NK-92 (cell line): ENCODE measurements around the gene TENT4A.
"Not testable (repeated sequence)": the region's sequence is repeated elsewhere in the genome, so short reads cannot be mapped to it uniquely, and the experiment has no call there.

Source experiments
- DNase-seq: peaks from one replicate; lab custom pipeline; 2025; ENCODE audit not compliant: unreplicated experiment; lab: John Stamatoyannopoulos, UW

The TENT4A gene

DNA sequence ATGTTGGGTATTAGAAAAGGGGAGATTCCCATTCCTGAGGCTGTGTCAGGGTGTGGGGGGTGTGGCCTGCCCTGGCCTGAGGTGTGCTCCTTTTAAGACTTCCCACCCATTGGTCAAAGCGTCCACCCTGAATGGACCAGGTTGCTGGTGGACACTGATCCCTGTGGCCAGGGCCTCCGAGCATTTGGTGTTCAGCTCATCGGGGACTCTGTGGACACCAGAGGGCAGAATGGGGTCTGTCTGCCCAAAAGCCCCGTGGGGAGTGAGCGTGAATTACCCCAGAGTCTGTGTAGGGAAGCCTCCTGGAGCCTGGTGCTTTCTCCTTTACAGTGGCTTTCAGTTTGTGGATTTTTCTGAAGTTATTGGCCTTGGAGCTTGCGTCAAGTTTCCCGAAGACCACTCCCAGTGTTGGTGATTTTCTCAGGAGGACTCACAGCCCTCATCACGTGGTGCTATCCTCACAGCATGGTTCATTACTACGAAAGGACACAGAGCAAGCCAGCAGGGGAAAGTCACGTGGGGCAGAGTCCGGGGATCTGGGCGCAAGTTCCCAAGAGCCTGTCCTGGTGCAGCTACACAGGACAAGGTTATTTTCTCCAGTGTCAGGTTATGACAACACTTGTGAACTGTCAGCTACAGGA is 55.5 kb downstream of the TENT4A start:
- DNase-seq, result no peak

DNA sequence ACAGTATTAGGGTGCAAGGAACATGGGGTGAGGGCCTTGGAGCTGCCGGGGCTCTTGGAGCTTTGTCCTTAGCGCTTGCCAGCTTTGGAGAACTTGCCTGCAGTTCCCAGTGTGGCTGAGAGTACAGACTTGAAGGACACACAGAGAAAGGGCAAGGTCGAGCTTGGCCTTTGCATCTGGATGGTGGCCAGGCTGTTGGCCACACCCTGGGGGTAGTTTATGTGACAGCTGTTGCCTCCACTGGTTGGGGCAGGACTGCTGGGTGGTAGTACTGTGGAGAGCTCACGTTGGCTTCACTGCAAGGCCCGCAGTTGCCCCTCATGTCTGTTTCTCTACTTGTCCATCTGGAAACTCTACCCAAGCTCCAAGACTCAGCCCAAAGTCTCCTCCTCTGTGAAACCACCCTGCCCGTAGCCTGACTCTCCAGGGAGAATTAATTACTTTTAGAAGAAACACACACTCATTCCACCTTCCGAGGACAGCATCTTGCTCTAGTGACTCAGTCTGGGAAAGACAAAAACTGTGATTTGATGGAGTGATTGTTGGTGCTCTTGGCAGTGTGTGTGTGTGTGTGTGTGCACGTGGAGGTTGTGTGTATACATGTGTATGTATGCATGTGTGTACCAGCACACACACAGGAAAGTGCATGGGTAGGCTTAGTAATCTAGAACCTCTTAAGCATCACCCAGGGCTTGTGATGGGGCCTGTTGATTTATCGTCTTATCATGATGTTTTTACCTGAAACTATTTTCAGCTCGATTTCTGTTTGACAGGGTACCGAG is 57.8 kb downstream of the TENT4A start:
- no peak for DNase-seq

DNA sequence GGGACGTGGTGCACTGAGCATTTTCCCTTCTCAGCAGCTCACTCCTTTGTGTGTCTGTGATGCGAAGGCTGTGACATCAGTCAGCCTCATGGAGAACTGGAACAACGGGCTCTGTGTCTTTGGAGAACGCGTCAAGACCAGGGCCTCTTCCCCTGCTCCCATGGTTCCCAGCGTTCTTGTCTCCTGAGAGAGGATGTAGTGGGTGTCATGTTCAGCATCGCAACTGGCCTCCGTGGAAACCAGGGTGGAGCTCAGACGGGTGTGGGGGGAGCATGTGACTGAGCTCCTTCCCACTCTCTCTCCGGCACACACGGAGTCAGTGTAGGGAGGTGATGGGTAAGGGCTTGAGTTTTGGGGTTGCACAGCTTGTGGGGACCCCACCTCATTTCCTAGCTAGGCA is 59.7 kb downstream of the TENT4A start:
- DNase-seq, result no peak

DNA sequence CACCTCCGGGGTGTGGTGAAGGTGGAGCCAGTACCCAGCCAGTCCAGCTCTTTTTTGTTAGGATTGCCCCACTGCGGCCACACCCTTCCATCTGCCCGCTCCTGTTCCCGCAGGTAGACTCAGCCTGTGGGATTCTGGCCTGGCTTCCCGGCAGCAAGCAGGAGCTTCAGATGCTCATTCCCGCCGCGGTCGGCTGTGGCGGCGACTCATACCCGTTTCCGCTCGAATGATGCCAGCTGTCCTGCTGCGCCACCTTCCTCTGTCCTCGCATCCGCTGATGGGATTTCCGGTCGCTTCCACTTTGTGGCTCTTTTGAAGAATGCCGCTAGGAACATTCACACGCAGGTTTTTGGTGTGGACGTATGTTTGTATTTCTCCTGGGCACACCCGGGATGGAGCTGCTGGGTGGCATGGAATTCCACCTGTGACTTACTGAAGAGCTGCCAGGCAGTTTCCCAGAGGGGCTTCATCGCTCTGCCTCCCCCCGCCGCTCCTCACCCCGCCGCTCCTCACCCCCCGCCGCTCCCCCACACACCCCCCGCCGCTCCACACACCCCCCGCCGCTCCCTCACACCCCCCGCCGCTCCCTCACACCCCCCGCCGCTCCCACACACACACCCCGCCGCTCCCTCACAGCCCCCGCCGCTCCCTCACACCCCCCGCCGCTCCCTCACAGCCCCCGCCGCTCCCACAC is 60.3 kb downstream of the TENT4A start:
- DNase-seq, result no peak

DNA sequence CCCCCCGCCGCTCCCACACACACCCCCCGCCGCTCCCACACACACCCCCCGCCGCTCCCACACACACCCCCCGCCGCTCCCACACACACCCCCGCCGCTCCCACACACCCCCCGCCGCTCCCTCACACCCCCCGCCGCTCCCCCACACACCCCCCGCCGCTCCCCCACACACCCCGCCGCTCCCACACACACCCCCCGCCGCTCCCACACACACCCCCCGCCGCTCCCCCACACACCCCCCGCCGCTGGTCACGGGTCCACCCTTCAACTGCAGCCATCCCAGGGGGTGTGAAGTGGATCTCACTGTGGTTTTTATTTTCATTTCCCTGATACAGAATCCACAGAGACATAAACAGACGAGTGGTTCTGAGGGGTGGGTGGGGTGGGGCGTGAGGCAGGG is 61.0 kb downstream of the TENT4A start:
- DNase-seq, result not testable (repeated sequence)

DNA sequence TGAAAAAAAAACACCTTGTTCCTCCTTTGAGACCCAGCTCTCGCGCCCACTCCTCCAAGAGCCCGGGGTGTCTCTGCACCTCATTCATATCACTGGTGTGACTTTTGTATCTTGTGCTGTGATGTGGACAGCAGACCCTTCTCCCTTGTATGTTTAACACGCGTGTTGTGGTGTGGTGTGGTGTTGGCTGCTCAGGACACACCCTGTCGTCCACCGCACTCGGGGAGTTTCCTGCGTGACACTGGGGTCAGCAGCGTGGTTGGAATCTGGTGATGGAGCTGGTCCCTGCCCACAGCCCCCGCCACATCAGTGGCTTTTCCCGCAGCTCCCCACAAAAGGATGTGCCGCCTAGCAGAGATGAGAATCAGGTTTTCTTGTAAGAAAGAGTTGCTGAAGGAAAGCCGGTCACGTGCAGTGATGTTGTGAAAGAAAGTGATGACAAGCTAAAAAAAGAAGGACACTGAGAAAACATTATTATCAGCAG is 61.5 kb downstream of the TENT4A start:
- no peak for DNase-seq

DNA sequence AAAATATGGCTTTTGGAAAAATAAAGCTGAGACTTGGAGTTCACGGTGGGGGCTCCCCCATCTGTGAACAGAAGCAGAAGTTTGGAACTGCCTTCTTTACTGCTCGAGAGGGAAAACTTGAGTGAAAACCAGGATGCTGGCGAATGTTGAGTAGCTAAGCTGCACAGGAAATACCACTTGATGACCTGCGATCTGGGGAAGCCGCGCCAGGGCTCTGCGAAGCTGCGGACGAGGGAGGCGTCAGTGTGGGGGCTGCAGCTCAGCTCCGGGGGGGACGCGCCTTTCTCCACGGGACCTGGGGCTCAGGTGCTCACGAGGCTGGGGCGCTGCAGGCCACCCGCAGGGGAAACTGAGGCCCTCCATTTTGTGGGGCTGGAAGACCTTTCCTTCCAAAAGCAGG is 62.3 kb downstream of the TENT4A start:
- no peak for DNase-seq

DNA sequence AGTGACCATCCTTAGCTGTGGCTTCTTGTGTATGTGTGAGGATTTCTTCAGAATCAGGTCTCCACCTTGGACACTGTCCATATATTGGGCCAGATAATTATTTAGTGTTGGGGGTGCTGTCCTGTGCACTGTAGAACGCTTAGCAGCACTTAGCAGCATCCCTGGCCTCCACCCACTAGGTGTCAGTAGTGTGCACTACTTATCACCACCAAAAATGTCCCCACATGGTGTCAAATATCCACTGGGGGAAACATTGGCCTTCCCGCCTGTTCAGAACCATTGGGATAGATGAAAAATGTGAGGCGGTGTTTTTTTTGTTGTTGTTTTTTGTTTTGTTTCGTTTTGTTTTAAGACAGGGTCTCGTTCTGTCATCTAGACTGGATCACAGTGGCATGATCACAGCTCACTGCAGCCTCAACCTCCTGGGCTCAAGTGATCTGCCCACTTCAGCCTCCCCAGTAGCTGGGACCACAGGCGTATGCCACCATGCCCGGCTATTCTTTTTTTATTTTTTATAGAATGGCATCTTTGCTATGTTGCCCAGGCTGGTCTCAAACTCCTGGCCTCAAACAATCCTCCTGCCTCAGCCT is 67.7 kb downstream of the TENT4A start:
- no peak for DNase-seq

DNA sequence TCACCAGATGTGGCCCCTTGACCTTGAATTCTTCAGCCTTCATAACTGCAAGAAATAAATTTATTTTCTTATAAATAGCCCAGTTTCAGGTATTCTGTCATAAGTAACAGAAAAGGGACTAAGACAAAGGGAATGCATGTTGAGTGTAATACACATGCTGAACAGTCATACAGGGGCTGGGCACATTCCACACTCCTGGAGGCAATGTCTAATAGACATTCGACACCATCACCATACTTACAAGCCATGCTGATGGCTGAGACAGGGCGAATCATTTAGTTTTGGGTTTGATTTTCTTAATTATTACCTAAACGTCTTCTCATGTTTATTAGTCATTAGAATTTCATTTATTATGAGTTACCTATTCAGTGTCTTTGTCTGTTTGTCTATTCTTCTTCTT is 68.5 kb downstream of the TENT4A start:
- no peak for DNase-seq

DNA sequence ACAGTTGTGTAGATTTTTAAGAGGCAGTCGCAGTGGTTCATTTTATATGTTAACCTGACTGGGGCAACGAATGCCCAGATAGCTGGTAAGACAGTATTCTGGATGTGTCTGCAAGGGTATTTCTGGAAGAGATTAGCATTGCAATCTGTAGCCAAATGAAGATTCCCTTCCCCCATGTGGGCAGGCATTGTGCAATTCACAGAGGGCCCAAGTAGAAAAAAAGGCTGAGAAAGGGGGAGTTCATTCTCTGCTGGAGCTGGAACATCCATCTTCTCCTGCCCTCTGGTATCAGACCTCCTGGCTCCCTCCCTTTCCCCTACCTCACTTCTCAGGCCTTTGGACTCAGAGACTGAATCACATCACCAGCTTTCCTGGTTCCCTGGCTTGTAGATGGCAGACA is 70.6 kb downstream of the TENT4A start:
- no peak for DNase-seq

DNA sequence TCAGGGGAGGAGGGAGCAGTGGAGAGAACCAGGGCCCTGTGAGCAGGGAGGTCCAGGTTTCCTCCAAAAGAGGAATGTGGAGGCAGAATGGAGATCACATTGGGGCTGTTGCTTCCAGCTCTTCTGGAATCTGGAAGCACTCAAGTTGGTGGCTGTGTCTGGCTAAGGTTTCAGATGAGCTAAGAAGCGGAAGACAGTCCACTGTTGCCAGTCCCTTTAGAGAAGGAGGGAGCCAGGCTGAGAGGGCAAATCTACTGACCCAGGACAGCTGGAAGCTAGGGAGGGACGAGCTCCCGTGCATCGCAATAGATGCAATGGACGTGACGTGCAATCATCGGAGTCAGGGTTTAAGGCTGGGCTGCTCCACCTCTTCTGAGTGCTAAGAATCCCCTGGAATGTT is 71.2 kb downstream of the TENT4A start:
- no peak for DNase-seq

DNA sequence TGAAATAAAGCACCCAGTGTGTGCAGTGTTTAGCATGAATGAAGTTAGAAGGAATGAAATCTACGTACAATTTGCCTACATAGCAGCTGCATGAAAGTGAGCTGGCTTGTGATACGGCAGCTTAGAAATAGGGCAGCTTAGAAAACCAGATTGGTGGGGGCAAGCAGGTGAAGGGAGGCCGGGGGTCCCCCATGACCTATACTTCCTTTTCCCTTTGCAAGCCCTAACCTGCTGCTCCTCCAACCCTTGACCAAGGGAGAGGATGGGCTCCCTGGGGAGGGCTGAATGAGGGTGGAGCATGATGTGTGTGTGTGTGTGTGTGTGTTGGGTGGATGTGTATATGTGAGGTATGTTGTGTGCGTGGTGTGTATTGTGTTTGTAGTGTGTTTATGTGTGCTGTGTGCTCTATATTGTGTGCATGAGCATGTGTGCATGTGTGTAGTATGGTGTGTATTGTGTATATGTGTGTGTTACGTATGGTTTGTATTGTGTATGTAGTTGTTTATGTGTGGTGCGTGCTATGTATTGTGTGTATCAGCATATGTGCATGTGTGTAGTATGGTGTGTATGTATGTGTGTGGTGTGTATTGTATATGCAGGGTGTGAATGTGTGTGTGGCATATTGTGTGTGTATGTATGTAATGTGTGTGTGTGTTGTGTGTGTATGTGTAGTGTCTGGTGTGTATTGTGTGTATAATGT is 72.1 kb downstream of the TENT4A start:
- no peak for DNase-seq

DNA sequence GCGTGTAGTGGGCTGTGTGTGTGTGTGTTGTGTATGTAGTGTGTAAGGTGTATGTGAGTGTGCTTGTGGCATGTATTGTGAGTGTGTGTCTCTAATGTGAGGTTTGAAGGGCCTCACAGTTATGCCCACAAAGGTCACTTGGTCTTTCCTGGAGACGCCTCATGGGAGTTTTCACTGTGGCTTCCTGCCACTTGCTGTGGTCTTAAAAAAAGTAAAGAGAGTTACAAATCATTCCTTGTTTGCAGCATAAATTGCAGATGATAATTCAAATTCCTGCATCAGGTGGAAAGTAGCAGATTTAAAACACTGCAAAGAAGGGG is 72.6 kb downstream of the TENT4A start:
- DNase-seq, result no peak

DNA sequence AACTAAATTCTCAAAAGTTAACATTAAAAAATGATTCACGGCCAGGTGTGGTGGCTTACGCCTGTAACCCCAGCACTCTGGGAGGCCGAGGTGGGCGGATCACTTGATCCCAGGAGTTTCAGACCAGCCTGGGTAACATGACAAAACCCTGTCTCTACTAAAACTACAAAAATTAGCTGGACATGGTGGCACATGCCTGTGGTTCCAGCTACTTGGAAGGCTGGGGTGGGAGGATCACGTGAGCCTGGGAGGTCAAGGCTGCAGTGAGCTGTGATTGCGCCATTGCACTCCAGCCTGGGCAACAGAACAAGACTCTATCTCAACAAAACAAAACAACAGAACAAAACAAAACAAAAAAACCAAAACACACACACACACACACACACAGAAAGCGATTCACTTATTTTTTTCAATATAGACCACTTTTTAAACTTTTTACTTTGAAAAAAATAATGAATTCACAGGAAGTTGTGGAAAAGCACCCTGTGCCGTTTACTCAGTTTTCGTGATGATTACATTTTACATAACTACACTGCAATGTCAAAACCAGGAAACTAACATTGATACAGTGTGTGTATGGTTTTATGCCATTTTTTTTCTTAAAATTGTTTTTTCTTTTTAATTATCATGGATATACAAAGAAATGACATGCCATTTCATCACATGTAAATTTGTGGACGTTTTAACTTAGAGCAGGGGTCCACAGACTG is 73.7 kb downstream of the TENT4A start:
- DNase-seq, result no peak

DNA sequence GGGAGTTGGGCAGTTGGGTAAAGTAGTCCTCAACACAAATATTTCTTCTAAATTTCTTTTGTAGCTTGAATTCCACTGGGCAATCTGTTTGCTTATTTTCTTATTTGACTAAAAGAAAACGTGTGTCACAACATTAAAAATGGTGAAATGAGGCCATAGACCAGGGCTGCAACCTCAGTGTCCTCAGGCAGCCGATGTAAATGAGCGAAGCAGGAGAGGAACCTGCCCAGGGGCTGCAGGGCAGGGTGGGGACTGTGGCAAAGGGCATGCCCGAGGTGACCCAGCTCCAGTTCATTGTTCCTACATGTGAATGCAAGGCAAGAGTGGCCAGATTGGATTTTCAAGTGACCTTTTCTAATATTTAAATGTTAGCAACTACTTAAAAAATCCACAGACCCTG is 74.7 kb downstream of the TENT4A start:
- no peak for DNase-seq

DNA sequence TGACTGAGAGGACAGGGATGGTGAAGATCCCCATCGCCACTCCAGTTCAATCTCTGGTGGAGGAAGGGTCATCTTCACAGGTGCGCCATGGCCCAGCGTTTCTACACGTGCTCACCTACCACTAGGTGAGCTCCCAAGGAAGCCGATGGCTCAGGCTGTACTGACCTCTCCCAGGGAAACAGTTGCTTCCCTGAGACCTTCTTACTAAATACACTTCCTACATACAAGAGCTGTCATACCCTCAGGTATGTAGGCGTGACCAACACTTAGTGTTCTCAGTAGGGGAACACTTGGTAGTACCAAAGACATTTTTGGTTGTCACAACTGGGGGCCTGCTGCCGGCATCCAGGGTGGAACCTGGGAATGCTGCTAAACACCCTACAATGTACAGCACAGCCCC is 75.2 kb downstream of the TENT4A start:
- DNase-seq, result no peak

DNA sequence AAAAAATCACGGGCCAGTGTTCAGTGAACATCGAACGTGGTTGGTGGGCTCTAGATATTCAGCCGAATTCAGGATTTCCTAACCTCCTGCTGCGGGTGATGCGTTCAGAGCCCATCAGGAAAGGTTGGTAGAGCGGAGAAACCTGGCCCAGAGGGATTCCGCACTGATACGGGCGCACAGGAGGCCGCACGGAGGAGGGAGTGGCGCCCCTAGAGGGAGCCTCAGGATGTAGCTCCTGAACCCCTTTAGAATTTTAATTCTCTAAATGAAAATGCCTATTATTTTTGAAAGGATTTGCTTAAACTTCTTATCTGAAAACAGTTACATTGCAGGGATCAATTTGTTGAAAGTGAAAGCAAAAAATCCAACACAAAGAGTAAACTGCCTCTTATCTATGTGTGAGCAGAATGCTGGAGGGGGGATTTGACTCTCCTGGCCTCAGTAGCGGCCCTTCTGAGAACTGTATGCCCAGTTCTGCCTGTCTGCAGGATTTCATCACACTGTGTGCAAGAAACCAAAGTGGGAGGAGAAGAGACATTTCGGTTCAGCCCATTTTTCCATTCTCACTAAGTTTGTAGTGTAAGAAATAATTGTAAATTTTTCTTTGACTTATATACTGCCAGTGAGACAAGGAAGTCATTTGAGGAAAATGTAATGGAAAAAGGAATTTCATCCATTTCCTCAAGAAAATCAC is 75.9 kb downstream of the TENT4A start:
- DNase-seq, result no peak

DNA sequence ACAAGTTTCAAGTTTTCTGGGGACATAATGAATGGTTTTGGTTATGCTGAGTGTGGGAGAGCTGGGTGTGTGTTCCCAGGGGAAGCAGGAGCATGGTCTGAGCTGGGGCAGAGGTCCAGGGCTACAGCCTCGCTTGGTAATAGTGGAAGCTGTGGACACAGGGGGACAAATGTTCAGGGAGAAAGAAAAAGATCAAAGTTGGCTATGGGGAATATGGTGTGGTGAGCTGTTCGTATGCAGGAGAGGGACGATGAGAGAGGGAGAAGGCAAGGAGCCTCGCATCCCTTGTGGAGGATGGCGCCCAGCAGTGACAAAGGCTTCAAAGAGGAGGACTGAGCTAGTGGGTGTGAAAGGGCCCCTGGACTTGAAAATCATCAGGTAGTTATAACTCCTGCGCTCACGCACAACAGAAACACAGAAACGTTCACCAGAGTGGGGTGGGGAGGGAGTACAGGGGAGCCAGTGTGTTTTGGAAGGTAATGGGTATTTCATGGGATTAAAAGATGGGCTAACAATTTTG is 77.2 kb downstream of the TENT4A start:
- DNase-seq, result no peak

DNA sequence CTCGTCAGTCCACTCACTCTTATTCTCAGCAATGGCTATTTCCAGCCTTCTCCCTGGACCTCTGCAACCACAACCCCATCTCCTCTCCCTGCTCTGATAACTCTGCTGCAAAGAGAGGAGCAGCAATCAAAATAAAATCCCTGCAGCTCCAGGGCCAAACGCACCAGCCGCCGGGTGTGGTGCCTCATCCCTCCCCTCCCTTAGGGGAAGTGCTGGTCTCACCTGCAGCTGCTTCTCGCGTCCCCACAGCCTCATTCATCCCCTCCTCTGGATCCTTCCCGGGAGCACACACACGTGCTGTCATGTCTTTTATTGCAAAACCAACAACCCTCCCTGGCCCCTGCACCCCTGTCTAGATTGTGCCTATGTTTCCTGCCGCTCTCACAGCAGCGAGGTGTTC is 77.8 kb downstream of the TENT4A start:
- no peak for DNase-seq

DNA sequence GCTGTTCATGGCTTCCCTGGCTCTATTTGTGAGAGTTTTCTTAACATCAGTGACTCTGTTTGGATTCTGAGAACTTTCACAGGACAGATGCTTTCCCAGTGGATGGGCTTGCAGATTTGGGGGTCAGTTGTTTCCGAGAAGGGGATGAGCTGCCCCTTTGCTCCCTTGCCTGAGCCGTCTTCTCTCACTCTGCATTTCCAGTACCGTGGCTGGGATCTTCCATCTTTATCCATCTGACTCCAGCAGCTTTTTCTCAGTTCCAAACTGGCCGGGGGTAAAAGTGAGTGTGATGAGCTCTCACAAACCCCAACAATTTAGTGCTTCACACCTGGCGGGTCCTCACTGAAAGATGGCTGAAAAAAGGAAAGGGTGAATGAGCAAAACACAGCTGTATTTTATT is 79.1 kb downstream of the TENT4A start:
- no peak for DNase-seq
